GM12873 (cell line): ENCODE measurements around the gene CCDC167.

Experiments
- CTCF ChIP-seq: IDR thresholded peaks from 2 replicates; pipeline ENCODE4 v1.5.1; 2012; ENCODE audit warnings: low read depth, mild to moderate bottlenecking, moderate library complexity, low read length, control low read depth; ENCODE audit not compliant: insufficient read depth; ENCODE audit errors: missing control alignments

Gene CCDC167

GRCh38 chr6:37435816-37436215 lies 63.9 kb downstream of the CCDC167 start:
- TF ChIP-seq CTCF = no peak

GRCh38 chr6:37435373-37435772 lies 64.3 kb downstream of the CCDC167 start:
- TF ChIP-seq CTCF = no peak

GRCh38 chr6:37433657-37434271 lies 65.9 kb downstream of the CCDC167 start:
- no peak for TF ChIP-seq CTCF
